H9 (cell line): ENCODE results near the gene VENTX. TPM values are rescaled to one million over a fixed set of nuclear protein-coding genes. Genes with fewer than 3 reads are reported as not detected.

Experiments
- DNase-seq: peaks from one replicate; pipeline ENCODE4 v3.0.0-alpha.2; 2017
- H2AFZ ChIP-seq: one replicate; pipeline ENCODE4 v1.6.1; 2013; ENCODE audit warnings: mild to moderate bottlenecking, low read length, control low read depth, moderate library complexity
- H2AK5ac ChIP-seq: 2 replicates; pipeline ENCODE4 v1.6.1; 2013; ENCODE audit warnings: low read length, control low read depth, mixed read lengths; ENCODE audit not compliant: insufficient read length
- H2BK120ac ChIP-seq: one replicate; pipeline ENCODE4 v1.6.1; 2013; ENCODE audit warnings: low read depth, mild to moderate bottlenecking, low read length, control low read depth, inconsistent platforms; ENCODE audit not compliant: poor library complexity, severe bottlenecking
- H2BK12ac ChIP-seq: 2 replicates; pipeline ENCODE4 v1.6.1; 2013; ENCODE audit warnings: low read length, control low read depth, mixed read lengths, low read depth; ENCODE audit not compliant: insufficient read length
- H2BK15ac ChIP-seq: 2 replicates; pipeline ENCODE4 v1.6.1; 2013; ENCODE audit warnings: low read depth, low read length, control low read depth
- H2BK20ac ChIP-seq: one replicate; pipeline ENCODE4 v1.6.1; 2013; ENCODE audit warnings: low read depth, mild to moderate bottlenecking, low read length, control low read depth, inconsistent platforms; ENCODE audit not compliant: poor library complexity, severe bottlenecking
- H2BK5ac ChIP-seq: 2 replicates; pipeline ENCODE4 v1.6.1; 2013; ENCODE audit warnings: low read length, control low read depth, mixed read lengths; ENCODE audit not compliant: insufficient read length
- H3K14ac ChIP-seq: 2 replicates; pipeline ENCODE4 v1.6.1; 2013; ENCODE audit warnings: low read length, control low read depth; ENCODE audit not compliant: insufficient read depth
- H3K18ac ChIP-seq: 2 replicates; pipeline ENCODE4 v1.6.1; 2013; ENCODE audit warnings: low read depth, mild to moderate bottlenecking, mixed read lengths, low read length, control low read depth; ENCODE audit not compliant: insufficient read length
- H3K23ac ChIP-seq: 2 replicates; pipeline ENCODE4 v1.6.1; 2013; ENCODE audit warnings: low read length, control low read depth, mixed read lengths, low read depth; ENCODE audit not compliant: insufficient read length
- H3K23me2 ChIP-seq: 2 replicates; pipeline ENCODE4 v1.6.1; 2013; ENCODE audit warnings: low read depth, mild to moderate bottlenecking, mixed read lengths, low read length, control low read depth; ENCODE audit not compliant: insufficient read length, poor library complexity, severe bottlenecking
- H3K27ac ChIP-seq: 2 replicates; pipeline ENCODE4 v1.5.1; 2013; ENCODE audit warnings: low read length, control low read depth, mixed read lengths, low read depth; ENCODE audit not compliant: insufficient read length
- H3K27me3 ChIP-seq: 2 replicates; pipeline ENCODE4 v1.6.1; 2013; ENCODE audit warnings: low read length, control low read depth, inconsistent platforms; ENCODE audit not compliant: insufficient read depth
- H3K4ac ChIP-seq: 2 replicates; pipeline ENCODE4 v1.6.1; 2013; ENCODE audit warnings: low read depth, mild to moderate bottlenecking, control low read depth, inconsistent platforms, low read length, moderate library complexity
- H3K4me1 ChIP-seq: 2 replicates; pipeline ENCODE4 v1.6.1; 2013; ENCODE audit warnings: low read length, control low read depth, inconsistent platforms; ENCODE audit not compliant: insufficient read depth
- H3K4me2 ChIP-seq: 2 replicates; pipeline ENCODE4 v1.6.1; 2013; ENCODE audit warnings: low read length, control low read depth, mixed read lengths; ENCODE audit not compliant: insufficient read length, insufficient read depth
- H3K56ac ChIP-seq: 2 replicates; pipeline ENCODE4 v1.6.1; 2013; ENCODE audit warnings: low read depth, mild to moderate bottlenecking, mixed read lengths, low read length, control low read depth; ENCODE audit not compliant: insufficient read length
- H3K79me1 ChIP-seq: 2 replicates; pipeline ENCODE4 v1.6.1; 2013; ENCODE audit warnings: low read depth, mild to moderate bottlenecking, moderate library complexity, low read length, control low read depth, inconsistent platforms; ENCODE audit not compliant: insufficient read depth, poor library complexity, severe bottlenecking
- H3K79me2 ChIP-seq: 2 replicates; pipeline ENCODE4 v1.6.1; 2013; ENCODE audit warnings: low read length, control low read depth, inconsistent platforms; ENCODE audit not compliant: insufficient read depth
- H3K9ac ChIP-seq: 2 replicates; pipeline ENCODE4 v1.6.1; 2013; ENCODE audit warnings: low read length, control low read depth, mixed read lengths; ENCODE audit not compliant: insufficient read length; ENCODE audit errors: extremely low read depth
- H3K9me3 ChIP-seq: one replicate; pipeline ENCODE4 v1.6.1; 2013; ENCODE audit warnings: low read depth, low read length, inconsistent platforms; ENCODE audit not compliant: control insufficient read depth
- H3T11ph ChIP-seq: one replicate; pipeline ENCODE4 v1.6.1; 2013; ENCODE audit warnings: mild to moderate bottlenecking, low read length, control low read depth, inconsistent platforms
- H4K20me1 ChIP-seq: one replicate; pipeline ENCODE4 v1.6.1; 2013; ENCODE audit not compliant: control insufficient read depth, insufficient read length, insufficient read depth
- H4K5ac ChIP-seq: 2 replicates; pipeline ENCODE4 v1.6.1; 2013; ENCODE audit warnings: low read depth, mild to moderate bottlenecking, mixed read lengths, low read length, control low read depth; ENCODE audit not compliant: insufficient read length
- H4K8ac ChIP-seq: replicated peaks from 2 replicates; pipeline ENCODE4 v1.6.1; 2013; ENCODE audit warnings: low read length, control low read depth, mixed read lengths, low read depth; ENCODE audit not compliant: insufficient read length
- H4K91ac ChIP-seq: 2 replicates; pipeline ENCODE4 v1.6.1; 2013; ENCODE audit warnings: low read depth, mild to moderate bottlenecking, moderate library complexity, mixed read lengths, low read length, control low read depth; ENCODE audit not compliant: insufficient read length
- H3K27ac Mint-ChIP-seq, 3 experiments: 2 replicates in 2 of 3; 3 replicates in 1 of 3; pipeline ENCODE4 v1.8.0; 2020 to 2021; ENCODE audit warnings: mixed read lengths in 3 of 3, mild to moderate bottlenecking in 1 of 3, moderate library complexity in 1 of 3
- H3K27me3 Mint-ChIP-seq: 2 replicates; pipeline ENCODE4 v1.8.0; 2021; ENCODE audit warnings: low read depth, mild to moderate bottlenecking, moderate library complexity, mixed read lengths
- H3K36me3 Mint-ChIP-seq, 3 experiments: 2 replicates in 2 of 3; 3 replicates in 1 of 3; pipeline ENCODE4 v1.8.0; 2020 to 2021; ENCODE audit warnings: low read depth in 3 of 3, mixed read lengths in 3 of 3; ENCODE audit not compliant: insufficient read depth in 1 of 3
- H3K4me1 Mint-ChIP-seq, 2 experiments: 2 replicates each; pipeline ENCODE4 v1.8.0; 2020; ENCODE audit warnings: mixed read lengths in 2 of 2
- H3K4me3 Mint-ChIP-seq, 2 experiments: 2 replicates in 1 of 2; 3 replicates in 1 of 2; pipeline ENCODE4 v1.8.0; 2020 to 2021; ENCODE audit warnings: mild to moderate bottlenecking in 2 of 2, mixed read lengths in 2 of 2, moderate library complexity in 1 of 2
- H3K9me3 Mint-ChIP-seq, 2 experiments: 2 replicates in 1 of 2; 3 replicates in 1 of 2; pipeline ENCODE4 v1.8.0; 2020; ENCODE audit warnings: mild to moderate bottlenecking in 2 of 2, mixed read lengths in 2 of 2, moderate library complexity in 1 of 2
- CTCF ChIP-seq: fragments of 200-600 bp; sonication (generic); conservative IDR thresholded peaks from 3 replicates; pipeline ENCODE4 v1.8.0; 2021; ENCODE audit warnings: antibody characterized with exemption, mild to moderate bottlenecking
- WGBS: extraction: QIAGEN DNeasy Blood & Tissue Kit; methylation state at CpG from one replicate; pipeline ENCODE4 v1.1.7; 2013; ENCODE audit warnings: missing lambda C conversion rate, low lambda C conversion rate, mixed read lengths; ENCODE audit not compliant: insufficient read length; ENCODE audit errors: extremely low coverage; 5-methylcytosine and 5-hydroxymethylcytosine counted together
- total RNA-seq: library from RNA; stranded (reverse); gene quantifications from 2 replicates; pipeline ENCODE4 v1.2.1, GENCODE V29; 2021

The VENTX gene
- total RNA-seq, 1 experiment from 2014 or later = 10.9 TPM

GRCh38 chr10:133210398-133211140 lies 27.1 kb upstream of the VENTX start:
- no peak overlapping the region for H3K56ac ChIP-seq
- no peak overlapping the region for H4K5ac ChIP-seq
- H3K23ac ChIP-seq = no peak overlapping the region
- H3T11ph ChIP-seq = no peak overlapping the region
- no CpG with 5 or more reads among the region's 27 CpGs for WGBS
- H3K9ac ChIP-seq = no peak overlapping the region
- H2AK5ac ChIP-seq = no peak overlapping the region
- no peak overlapping the region for H4K8ac ChIP-seq
- no peaks in the 10 kb centered on the region for H3K23me2 ChIP-seq
- H3K36me3 Mint-ChIP-seq = peaks cover 0 to 6% (median 4%) of the 10 kb centered on the region in 3 experiments; a peak in 4 of 7 replicates
- no peaks in the 10 kb centered on the region for H3K4me1 ChIP-seq
- no peak overlapping the region for H3K4me2 ChIP-seq
- no peaks in the 10 kb centered on the region for H3K79me1 ChIP-seq
- H2BK20ac ChIP-seq = no peak overlapping the region
- no peaks in the 10 kb centered on the region for H3K9me3 ChIP-seq
- no peak overlapping the region for H2BK120ac ChIP-seq
- H3K27ac ChIP-seq = no peak overlapping the region
- no peak for TF ChIP-seq CTCF
- no peak overlapping the region for H3K18ac ChIP-seq
- no peak overlapping the region for H2BK12ac ChIP-seq
- no peak overlapping the region; a peak in 1 of 7 replicates for H3K27ac Mint-ChIP-seq
- H3K4me3 Mint-ChIP-seq = no peak overlapping the region
- no peaks in the 10 kb centered on the region for H3K9me3 Mint-ChIP-seq
- H3K79me2 ChIP-seq = no peaks in the 10 kb centered on the region
- H2BK15ac ChIP-seq = no peak overlapping the region
- no peaks in the 10 kb centered on the region for H3K27me3 ChIP-seq
- H3K14ac ChIP-seq = no peak overlapping the region; the same call in 1 of the 2 replicates
- no peaks in the 10 kb centered on the region for H4K20me1 ChIP-seq
- H2AFZ ChIP-seq = no peak overlapping the region
- H3K4ac ChIP-seq = no peak overlapping the region
- H4K91ac ChIP-seq = no peak overlapping the region
- DNase-seq = no peak
- no peaks in the 10 kb centered on the region for H3K4me1 Mint-ChIP-seq
- no peaks in the 10 kb centered on the region; the same call in 1 of the 2 replicates for H3K27me3 Mint-ChIP-seq
- H2BK5ac ChIP-seq = no peak overlapping the region
